Ishikawa (cell line): ENCODE data around the gene DMRTB1.

ENCODE experiments used
- CEBPB ChIP-seq: IDR thresholded peaks from 2 replicates; pipeline ENCODE4 v1.6.1; 2012
- CREB1 ChIP-seq: IDR thresholded peaks from 2 replicates; pipeline ENCODE4 v1.6.1; 2012; ENCODE audit warnings: low read depth
- EGR1 ChIP-seq: IDR thresholded peaks from 2 replicates; pipeline ENCODE4 v1.6.1; 2012
- EP300 ChIP-seq: IDR thresholded peaks from 2 replicates; pipeline ENCODE4 v1.6.1; 2012; ENCODE audit warnings: borderline replicate concordance
- FOXM1 ChIP-seq: IDR thresholded peaks from 2 replicates; pipeline ENCODE4 v1.6.1; 2012; ENCODE audit warnings: low read depth, borderline replicate concordance
- NFIC ChIP-seq: IDR thresholded peaks from 2 replicates; pipeline ENCODE4 v1.6.1; 2012
- RAD21 ChIP-seq: IDR thresholded peaks from 2 replicates; pipeline ENCODE4 v1.6.1; 2012; ENCODE audit warnings: low read depth
- TAF1 ChIP-seq: IDR thresholded peaks from 2 replicates; pipeline ENCODE4 v1.6.1; 2012; ENCODE audit warnings: low read depth, mild to moderate bottlenecking
- TCF12 ChIP-seq: IDR thresholded peaks from 2 replicates; pipeline ENCODE4 v1.6.1; 2012; ENCODE audit warnings: low read depth
- TEAD4 ChIP-seq: IDR thresholded peaks from 2 replicates; pipeline ENCODE4 v1.6.1; 2012
- YY1 ChIP-seq: IDR thresholded peaks from 2 replicates; pipeline ENCODE4 v1.6.1; 2012; ENCODE audit warnings: low read depth
- ZBTB7A ChIP-seq: IDR thresholded peaks from 2 replicates; pipeline ENCODE4 v1.6.1; 2012; ENCODE audit warnings: low read depth
- TF ChIP-seq, protein P1 (sequence below): IDR thresholded peaks from 2 replicates; pipeline ENCODE4 v1.6.1; 2012
- TF ChIP-seq, protein P2 (sequence below): IDR thresholded peaks from 2 replicates; pipeline ENCODE4 v1.6.1; 2012
- TF ChIP-seq, protein P3 (sequence below): IDR thresholded peaks from 2 replicates; pipeline ENCODE4 v1.6.1; 2012; ENCODE audit warnings: low read depth, mild to moderate bottlenecking

Gene DMRTB1

DNA sequence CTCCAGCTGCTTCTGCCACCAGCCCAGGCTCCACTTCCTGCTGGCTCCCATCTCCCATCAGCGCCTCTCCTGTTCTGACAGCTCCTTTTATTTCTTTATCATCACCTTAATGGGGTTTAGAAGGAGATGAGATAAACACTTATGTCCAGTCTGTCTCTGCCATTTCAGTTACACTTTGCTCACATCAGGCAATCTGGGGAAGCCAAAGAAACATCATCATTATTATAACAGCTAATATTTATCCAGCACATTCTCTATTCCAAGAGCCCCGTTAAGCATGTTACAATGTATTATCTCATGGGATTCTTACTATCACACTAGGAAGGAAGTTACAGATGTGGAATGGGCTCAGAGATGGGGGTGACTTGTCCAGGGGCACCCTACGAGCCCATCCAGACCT, 31.2 kb downstream of the DMRTB1 start:
- TF ChIP-seq TAF1 (no peak), CEBPB (no peak), NFIC (no peak), ZBTB7A (no peak), EP300 (no peak), TEAD4 (no peak), CREB1 (no peak), RAD21 (no peak), FOXM1 (no peak), TCF12 (no peak)
- TF ChIP-seq, protein P1, sequence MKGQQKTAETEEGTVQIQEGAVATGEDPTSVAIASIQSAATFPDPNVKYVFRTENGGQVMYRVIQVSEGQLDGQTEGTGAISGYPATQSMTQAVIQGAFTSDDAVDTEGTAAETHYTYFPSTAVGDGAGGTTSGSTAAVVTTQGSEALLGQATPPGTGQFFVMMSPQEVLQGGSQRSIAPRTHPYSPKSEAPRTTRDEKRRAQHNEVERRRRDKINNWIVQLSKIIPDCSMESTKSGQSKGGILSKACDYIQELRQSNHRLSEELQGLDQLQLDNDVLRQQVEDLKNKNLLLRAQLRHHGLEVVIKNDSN = no peak
- TF ChIP-seq, protein P2, sequence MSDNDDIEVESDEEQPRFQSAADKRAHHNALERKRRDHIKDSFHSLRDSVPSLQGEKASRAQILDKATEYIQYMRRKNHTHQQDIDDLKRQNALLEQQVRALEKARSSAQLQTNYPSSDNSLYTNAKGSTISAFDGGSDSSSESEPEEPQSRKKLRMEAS = no peak

DNA sequence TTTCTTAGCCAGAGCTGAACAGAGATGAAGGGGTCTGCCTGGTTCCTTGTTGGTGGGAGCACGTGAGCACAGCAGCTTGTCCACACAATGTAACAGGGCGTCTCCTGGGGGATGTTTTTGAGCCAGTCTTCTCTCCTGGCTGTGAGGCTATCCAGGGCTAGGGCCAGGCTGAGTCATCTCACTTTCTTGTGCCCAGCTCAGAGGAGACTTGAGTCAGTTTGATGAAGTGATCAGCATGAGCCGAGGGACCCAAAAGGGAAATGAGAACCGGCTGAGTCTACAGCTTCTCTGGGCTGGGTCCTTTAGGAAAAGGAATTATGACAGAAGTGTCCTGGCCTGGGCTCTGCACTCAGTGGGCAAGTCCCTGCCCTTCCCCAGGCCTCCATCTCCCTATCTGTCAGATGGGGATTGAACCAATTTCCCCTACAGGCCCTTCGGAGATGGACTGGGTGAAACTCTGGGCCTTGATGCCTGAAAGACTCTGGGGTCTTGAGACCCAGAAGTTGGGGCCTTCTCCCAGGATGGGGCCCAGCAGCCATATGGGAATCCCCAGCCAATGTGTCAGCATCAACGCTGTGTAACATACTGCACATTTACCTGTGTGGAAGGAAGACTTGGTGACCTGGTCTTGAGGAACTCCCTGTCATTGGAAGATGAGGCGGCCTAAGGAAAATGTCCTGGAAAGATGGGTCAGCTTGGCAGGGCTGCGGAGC, 36.6 kb downstream of the DMRTB1 start:
- TF ChIP-seq EGR1 (no peak), NFIC (no peak), ZBTB7A (no peak), RAD21 (no peak)
- TF ChIP-seq, protein P3, sequence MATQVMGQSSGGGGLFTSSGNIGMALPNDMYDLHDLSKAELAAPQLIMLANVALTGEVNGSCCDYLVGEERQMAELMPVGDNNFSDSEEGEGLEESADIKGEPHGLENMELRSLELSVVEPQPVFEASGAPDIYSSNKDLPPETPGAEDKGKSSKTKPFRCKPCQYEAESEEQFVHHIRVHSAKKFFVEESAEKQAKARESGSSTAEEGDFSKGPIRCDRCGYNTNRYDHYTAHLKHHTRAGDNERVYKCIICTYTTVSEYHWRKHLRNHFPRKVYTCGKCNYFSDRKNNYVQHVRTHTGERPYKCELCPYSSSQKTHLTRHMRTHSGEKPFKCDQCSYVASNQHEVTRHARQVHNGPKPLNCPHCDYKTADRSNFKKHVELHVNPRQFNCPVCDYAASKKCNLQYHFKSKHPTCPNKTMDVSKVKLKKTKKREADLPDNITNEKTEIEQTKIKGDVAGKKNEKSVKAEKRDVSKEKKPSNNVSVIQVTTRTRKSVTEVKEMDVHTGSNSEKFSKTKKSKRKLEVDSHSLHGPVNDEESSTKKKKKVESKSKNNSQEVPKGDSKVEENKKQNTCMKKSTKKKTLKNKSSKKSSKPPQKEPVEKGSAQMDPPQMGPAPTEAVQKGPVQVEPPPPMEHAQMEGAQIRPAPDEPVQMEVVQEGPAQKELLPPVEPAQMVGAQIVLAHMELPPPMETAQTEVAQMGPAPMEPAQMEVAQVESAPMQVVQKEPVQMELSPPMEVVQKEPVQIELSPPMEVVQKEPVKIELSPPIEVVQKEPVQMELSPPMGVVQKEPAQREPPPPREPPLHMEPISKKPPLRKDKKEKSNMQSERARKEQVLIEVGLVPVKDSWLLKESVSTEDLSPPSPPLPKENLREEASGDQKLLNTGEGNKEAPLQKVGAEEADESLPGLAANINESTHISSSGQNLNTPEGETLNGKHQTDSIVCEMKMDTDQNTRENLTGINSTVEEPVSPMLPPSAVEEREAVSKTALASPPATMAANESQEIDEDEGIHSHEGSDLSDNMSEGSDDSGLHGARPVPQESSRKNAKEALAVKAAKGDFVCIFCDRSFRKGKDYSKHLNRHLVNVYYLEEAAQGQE = no peak

DNA sequence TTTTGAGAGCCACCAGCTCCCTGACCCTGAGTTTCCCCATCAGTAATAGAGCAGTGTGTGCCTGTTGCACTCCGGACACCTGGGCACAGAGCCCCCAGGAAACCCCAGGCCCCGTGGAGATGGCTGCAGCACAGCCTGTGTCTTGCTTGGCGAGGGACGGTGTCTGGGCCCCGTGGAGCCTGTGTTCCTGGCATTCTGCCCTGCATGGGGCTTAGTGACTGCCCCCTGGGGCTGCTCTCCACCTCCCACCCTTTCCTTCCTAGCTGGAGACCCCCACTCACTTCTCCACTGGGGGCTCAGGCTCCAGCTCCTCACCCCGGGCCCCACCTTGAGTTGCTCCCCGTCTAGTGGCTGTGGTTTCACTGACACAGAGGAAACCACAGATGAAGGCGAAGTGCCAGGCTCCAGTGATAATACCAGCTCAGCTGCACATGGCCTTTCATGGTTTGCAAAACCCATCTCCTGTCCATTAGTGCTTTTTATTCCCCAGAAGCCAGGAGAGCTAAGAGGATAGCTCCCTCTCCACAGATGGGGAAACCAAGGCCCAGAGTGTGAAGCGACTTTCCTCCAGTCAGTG, 39.4 kb downstream of the DMRTB1 start:
- TF ChIP-seq, protein P3 = no peak
- TF ChIP-seq RAD21 = no peak
- no peak for TF ChIP-seq TEAD4
- TF ChIP-seq NFIC = no peak
- TF ChIP-seq YY1 = no peak
- TF ChIP-seq, protein P2 = no peak

DNA sequence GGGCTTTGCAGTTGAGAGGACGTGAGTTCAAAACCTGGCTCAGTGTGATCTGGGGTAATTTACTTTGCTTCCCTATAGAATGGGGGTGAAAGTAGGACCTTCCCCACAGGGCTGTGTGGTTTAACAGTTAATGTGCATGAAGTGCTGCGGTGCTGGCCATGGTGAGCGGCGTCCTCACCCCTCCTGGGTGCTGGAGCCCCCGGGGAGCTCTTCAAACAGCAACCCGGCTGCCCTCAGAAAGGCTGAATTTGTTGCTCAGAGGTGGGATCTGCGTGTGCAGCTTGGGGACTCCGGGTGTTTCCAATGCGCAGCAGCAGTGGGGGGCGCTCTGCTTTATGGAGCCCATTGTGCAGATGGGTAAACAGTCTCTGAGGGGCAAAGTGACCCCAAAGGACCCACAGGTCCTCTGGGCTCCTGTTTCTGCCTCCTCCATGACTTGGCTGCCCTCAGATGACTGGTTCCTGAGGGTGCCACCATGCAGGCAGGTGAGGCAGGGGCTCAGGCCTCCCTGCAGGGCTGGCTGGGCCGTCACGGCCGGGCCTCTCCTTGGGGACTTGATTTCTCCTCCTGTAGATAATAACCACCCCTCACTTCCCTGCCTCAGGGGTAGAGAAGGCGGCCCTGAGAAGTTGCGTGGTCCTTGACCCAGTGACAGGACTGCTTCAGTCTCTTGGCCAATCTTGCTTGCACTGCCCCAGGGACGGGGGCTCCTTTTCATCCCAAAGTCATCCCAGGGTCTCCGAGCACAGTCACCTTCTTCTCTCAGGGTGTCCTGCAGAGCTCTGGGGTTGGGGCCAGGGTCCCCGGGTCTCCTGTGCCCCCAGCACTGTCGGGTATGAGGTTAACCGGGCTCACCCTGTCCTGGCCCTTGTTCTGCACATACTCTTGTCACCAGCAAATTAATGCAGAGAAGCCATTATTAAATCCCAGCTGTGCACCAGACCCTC, 40.3 kb downstream of the DMRTB1 start:
- no peak for TF ChIP-seq TAF1
- TF ChIP-seq, protein P2 = no peak

DNA sequence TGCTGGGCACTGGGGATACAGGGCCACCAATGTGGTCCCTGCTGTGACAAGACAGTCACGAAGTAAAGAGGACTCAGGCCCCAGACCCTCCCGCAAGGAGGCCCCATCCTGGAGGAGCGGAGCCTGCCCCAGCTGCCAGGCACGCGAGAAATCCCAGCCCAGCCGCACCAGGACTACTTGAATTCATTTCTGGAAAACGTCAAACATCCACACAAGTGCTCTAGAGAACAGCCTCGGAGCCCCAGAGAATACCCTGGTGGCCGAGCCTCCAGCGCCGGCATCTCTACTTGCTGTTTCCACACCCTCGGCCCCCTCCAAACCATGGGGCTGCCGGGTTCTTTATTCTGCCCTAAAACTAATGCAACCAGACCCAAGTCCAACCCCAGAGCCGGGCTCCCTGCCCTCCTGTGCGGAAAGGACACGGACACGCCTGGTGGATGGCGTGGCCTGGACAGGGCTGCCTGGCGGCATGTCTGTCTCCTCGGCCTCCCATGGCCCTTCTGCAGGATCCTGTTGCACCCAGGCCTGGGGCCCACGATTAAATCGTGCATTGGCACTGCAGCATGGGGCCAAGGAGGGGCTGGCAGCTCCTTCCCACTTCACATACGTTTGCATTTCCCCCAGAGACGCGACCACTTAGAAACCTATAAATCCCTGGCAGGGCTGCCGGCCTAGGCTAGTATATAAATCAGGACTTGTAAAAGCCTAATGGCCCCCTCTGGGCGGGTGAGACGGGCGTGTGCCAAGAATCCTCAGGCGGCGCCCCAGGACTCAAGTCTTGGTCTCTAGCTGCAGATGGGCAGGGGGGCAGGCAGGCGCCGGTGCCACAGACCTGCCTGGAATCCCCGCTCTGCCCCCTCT, 41.2 kb downstream of the DMRTB1 start:
- TF ChIP-seq CREB1 (no peak), EGR1 (no peak), ZBTB7A (no peak), TCF12 (no peak), TAF1 (no peak), RAD21 (no peak), CEBPB (no peak)
- TF ChIP-seq, protein P2 = no peak
- TF ChIP-seq, protein P3 = no peak
